Uterus (tissue), 2 donors: ENCODE measurements around the gene AGMO.

Source experiments
- POLR2A ChIP-seq, 2 donors: fragments of 450-650 bp; IDR thresholded peaks; one replicate each; pipeline ENCODE4 v1.6.1; 2016; ENCODE audit warnings: antibody characterized with exemption in 2 of 2, mild to moderate bottlenecking in 1 of 2, moderate library complexity in 1 of 2
- TF ChIP-seq, protein P1 (sequence below), 4 experiments: fragments of 200-600 bp in 2 of 4; fragments of 450-650 bp in 2 of 4; sonication (generic) in 2 of 4; IDR thresholded peaks; one replicate each; pipeline ENCODE4 v1.5.1; 2016 to 2019; ENCODE audit warnings: antibody characterized with exemption in 4 of 4, mild to moderate bottlenecking in 2 of 4, moderate library complexity in 1 of 4

DNA sequence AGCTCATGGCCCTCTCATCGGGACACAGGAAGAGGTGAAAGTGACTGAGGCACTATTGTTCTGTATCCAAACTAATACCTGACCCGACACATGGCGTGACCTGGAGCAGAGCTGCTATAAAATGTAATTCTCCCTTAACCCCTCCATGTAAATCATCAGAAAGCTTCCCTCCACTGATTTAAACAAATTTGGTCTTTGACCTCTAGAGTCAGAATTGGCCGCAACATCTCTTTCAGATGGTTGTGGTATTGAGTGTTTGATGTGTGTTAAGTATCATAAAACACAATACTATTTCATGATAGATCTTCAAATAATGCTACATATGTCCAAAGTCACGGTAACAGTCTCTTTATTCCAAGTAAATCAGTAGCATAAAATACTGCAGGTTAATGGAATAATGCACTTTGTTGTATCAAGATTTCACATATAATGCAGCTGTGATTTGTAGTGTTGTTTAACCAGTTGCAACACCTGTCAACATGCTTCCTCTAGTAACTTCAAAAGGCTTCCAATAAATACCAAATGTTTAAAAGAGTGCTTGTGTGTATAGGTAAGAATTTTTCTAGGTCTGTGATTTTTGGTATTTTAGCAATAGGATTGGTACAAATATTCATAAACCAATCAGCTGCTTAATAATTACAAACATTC is 144.3 kb downstream of the AGMO start:
- TF ChIP-seq, protein P1, sequence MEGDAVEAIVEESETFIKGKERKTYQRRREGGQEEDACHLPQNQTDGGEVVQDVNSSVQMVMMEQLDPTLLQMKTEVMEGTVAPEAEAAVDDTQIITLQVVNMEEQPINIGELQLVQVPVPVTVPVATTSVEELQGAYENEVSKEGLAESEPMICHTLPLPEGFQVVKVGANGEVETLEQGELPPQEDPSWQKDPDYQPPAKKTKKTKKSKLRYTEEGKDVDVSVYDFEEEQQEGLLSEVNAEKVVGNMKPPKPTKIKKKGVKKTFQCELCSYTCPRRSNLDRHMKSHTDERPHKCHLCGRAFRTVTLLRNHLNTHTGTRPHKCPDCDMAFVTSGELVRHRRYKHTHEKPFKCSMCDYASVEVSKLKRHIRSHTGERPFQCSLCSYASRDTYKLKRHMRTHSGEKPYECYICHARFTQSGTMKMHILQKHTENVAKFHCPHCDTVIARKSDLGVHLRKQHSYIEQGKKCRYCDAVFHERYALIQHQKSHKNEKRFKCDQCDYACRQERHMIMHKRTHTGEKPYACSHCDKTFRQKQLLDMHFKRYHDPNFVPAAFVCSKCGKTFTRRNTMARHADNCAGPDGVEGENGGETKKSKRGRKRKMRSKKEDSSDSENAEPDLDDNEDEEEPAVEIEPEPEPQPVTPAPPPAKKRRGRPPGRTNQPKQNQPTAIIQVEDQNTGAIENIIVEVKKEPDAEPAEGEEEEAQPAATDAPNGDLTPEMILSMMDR (IDR thresholded peaks at IDR 0.05): no peak
- no peak for TF ChIP-seq POLR2A (IDR thresholded peaks at IDR 0.05)
